ENCODE measurements around the gene VANGL2.

The VANGL2 gene

GRCh38 chr1:160406131-160406968 is 6.0 kb downstream of the VANGL2 start:
- DNase-seq, result no peak

GRCh38 chr1:160407839-160408801 is 7.8 kb downstream of the VANGL2 start:
- no peak for DNase-seq

GRCh38 chr1:160408864-160409263 is 8.5 kb downstream of the VANGL2 start:
- DNase-seq, result no peak

GRCh38 chr1:160409486-160409885 is 9.1 kb downstream of the VANGL2 start:
- no peak for DNase-seq

GRCh38 chr1:160410406-160411005 is 10.1 kb downstream of the VANGL2 start:
- DNase-seq, result no peak

GRCh38 chr1:160411271-160412027 is 11.1 kb downstream of the VANGL2 start:
- no peak for DNase-seq

- no peak for DNase-seq
Measured at GRCh38 chr1:160412028-160412362, 11.6 kb downstream of the VANGL2 start.

GRCh38 chr1:160413716-160414115 is 13.4 kb downstream of the VANGL2 start:
- DNase-seq, result no peak

- no peak for DNase-seq
Measured at GRCh38 chr1:160414881-160415280, 14.5 kb downstream of the VANGL2 start.

GRCh38 chr1:160415696-160416290 is 15.4 kb downstream of the VANGL2 start:
- no peak for DNase-seq

GRCh38 chr1:160416369-160416768 is 16.0 kb downstream of the VANGL2 start:
- DNase-seq, result no peak

GRCh38 chr1:160418483-160418882 is 18.1 kb downstream of the VANGL2 start:
- DNase-seq, result no peak

GRCh38 chr1:160419150-160419837 is 18.9 kb downstream of the VANGL2 start:
- no peak for DNase-seq

GRCh38 chr1:160419838-160420169 is 19.4 kb downstream of the VANGL2 start:
- no peak for DNase-seq

GRCh38 chr1:160420881-160421842 is 20.8 kb downstream of the VANGL2 start:
- no peak for DNase-seq

GRCh38 chr1:160421881-160422280 is 21.5 kb downstream of the VANGL2 start:
- DNase-seq, result no peak

GRCh38 chr1:160423966-160424365 is 23.6 kb downstream of the VANGL2 start:
- DNase-seq, result no peak

- no peak for DNase-seq
Measured at GRCh38 chr1:160425847-160426246, 25.5 kb downstream of the VANGL2 start.

GRCh38 chr1:160427625-160428024 is 27.3 kb downstream of the VANGL2 start:
- DNase-seq, result no peak

GRCh38 chr1:160428053-160428452 is 27.7 kb downstream of the VANGL2 start:
- DNase-seq, result no peak

- DNase-seq, result no peak
Measured at GRCh38 chr1:160428655-160429054, 28.3 kb downstream of the VANGL2 start.

Measured in NCI-H446 treated with DMSO at 0.1 percent for 48 hours (cell line).